Measurements from ENCODE around the gene UNC5A. TPM values are rescaled to one million over a fixed set of nuclear protein-coding genes. Genes with fewer than 3 reads are reported as not detected.

The UNC5A gene
- total RNA-seq, 1 donor from 2014 or later, result not detected

- Mint-ChIP-seq H3K4me1 (ENCODE audit: unreplicated experiment) (no peaks in the 10 kb centered on the region), H3K36me3 (ENCODE audit: low read depth, unreplicated experiment) (no peaks in the 10 kb centered on the region), H3K27me3 (ENCODE audit: unreplicated experiment) (peaks cover 8% of the 10 kb centered on the region), H3K4me3 (ENCODE audit: unreplicated experiment) (no peak overlapping the region), H3K9me3 (ENCODE audit: unreplicated experiment) (no peaks in the 10 kb centered on the region), H3K27ac (ENCODE audit: unreplicated experiment) (peak overlapping the region; percentile 7)
- no peak for TF ChIP-seq CTCF (IDR thresholded peaks at IDR 0.05; ENCODE audit: unreplicated experiment)
- DNase-seq (ENCODE audit: low spot score), result no peak
Observed at GRCh38 chr5:176876506-176877431, 66.4 kb downstream of the UNC5A start.

GRCh38 chr5:176877793-176878331 is 67.5 kb downstream of the UNC5A start:
- no peak for DNase-seq (ENCODE audit: low spot score)
- H3K27me3 Mint-ChIP-seq (ENCODE audit: unreplicated experiment), result peaks cover 8% of the 10 kb centered on the region
- no peak for TF ChIP-seq CTCF (IDR thresholded peaks at IDR 0.05; ENCODE audit: unreplicated experiment)
- no peak overlapping the region for H3K4me3 Mint-ChIP-seq (ENCODE audit: unreplicated experiment)
- no peaks in the 10 kb centered on the region for H3K36me3 Mint-ChIP-seq (ENCODE audit: low read depth, unreplicated experiment)
- H3K27ac Mint-ChIP-seq (ENCODE audit: unreplicated experiment), result no peak overlapping the region
- peaks cover 6% of the 10 kb centered on the region for H3K4me1 Mint-ChIP-seq (ENCODE audit: unreplicated experiment)
- no peaks in the 10 kb centered on the region for H3K9me3 Mint-ChIP-seq (ENCODE audit: unreplicated experiment)

- no peaks in the 10 kb centered on the region for H3K9me3 Mint-ChIP-seq (ENCODE audit: unreplicated experiment)
- no peak for DNase-seq (ENCODE audit: low spot score)
- no peak overlapping the region for H3K27ac Mint-ChIP-seq (ENCODE audit: unreplicated experiment)
- peaks cover 11% of the 10 kb centered on the region for H3K4me1 Mint-ChIP-seq (ENCODE audit: unreplicated experiment)
- peaks cover 4% of the 10 kb centered on the region for H3K36me3 Mint-ChIP-seq (ENCODE audit: low read depth, unreplicated experiment)
- peaks cover 8% of the 10 kb centered on the region for H3K27me3 Mint-ChIP-seq (ENCODE audit: unreplicated experiment)
- no peak for TF ChIP-seq CTCF (IDR thresholded peaks at IDR 0.05; ENCODE audit: unreplicated experiment)
- H3K4me3 Mint-ChIP-seq (ENCODE audit: unreplicated experiment), result no peak overlapping the region
Observed at GRCh38 chr5:176878463-176878862, 68.1 kb downstream of the UNC5A start.

GRCh38 chr5:176878906-176879662 is 68.7 kb downstream of the UNC5A start:
- peaks cover 13% of the 10 kb centered on the region for H3K4me1 Mint-ChIP-seq (ENCODE audit: unreplicated experiment)
- H3K27ac Mint-ChIP-seq (ENCODE audit: unreplicated experiment), result no peak overlapping the region
- H3K4me3 Mint-ChIP-seq (ENCODE audit: unreplicated experiment), result no peak overlapping the region
- no peak for DNase-seq (ENCODE audit: low spot score)
- no peak for TF ChIP-seq CTCF (IDR thresholded peaks at IDR 0.05; ENCODE audit: unreplicated experiment)
- H3K27me3 Mint-ChIP-seq (ENCODE audit: unreplicated experiment), result peaks cover 9% of the 10 kb centered on the region
- peaks cover 4% of the 10 kb centered on the region for H3K36me3 Mint-ChIP-seq (ENCODE audit: low read depth, unreplicated experiment)
- H3K9me3 Mint-ChIP-seq (ENCODE audit: unreplicated experiment), result no peaks in the 10 kb centered on the region

All from endothelial cell (in vitro differentiated cells).